ENCODE data around the gene TCEA2.

- no peak for TF ChIP-seq L3MBTL2 (conservative IDR thresholded peaks at IDR 0.05)
- no peak for TF ChIP-seq PKNOX1 (IDR thresholded peaks at IDR 0.05)
- TF ChIP-seq FOXM1 (IDR thresholded peaks at IDR 0.05; ENCODE audit: borderline replicate concordance): no peak
- TF ChIP-seq ARNT (IDR thresholded peaks at IDR 0.05): no peak
- no peak for TF ChIP-seq SP1 (IDR thresholded peaks at IDR 0.05)
Observed at GRCh38 chr20:64106435-64106961, 43.5 kb downstream of the TCEA2 start.

All from HEK293T (cell line).